Coronary artery (tissue), 2 donors: ENCODE measurements around the gene DCLRE1B.

Source experiments
- DNase-seq: peaks from one replicate; pipeline ENCODE4 v3.0.0-alpha.2; 2017; ENCODE audit warnings: low spot score
- H3K27ac ChIP-seq, 2 donors: fragments of 200-600 bp; sonication (generic); one replicate each; pipeline ENCODE4 v1.5.1; 2016 to 2019
- H3K4me3 ChIP-seq: fragments of 200-600 bp; sonication (generic); 2 replicates; pipeline ENCODE4 v1.5.1; 2016; ENCODE audit warnings: mild to moderate bottlenecking, moderate library complexity
- CTCF ChIP-seq: fragments of 200-600 bp; sonication (generic); IDR thresholded peaks from one replicate; pipeline ENCODE4 v1.5.1; 2019; ENCODE audit warnings: antibody characterized with exemption

The DCLRE1B gene

GRCh38 chr1:113886417-113887401, 18.4 kb upstream of the DCLRE1B start:
- H3K4me3 ChIP-seq: no peak overlapping the region
- DNase-seq: no peak
- TF ChIP-seq CTCF: no peak
- no peak overlapping the region for H3K27ac ChIP-seq

GRCh38 chr1:113887402-113888175, 17.5 kb upstream of the DCLRE1B start, which contains the start of gene BCL2L15:
BCL2L15 (minus strand) TSS chr1:113887581; CDS start chr1:113887375, 206 bp downstream.
- H3K4me3 ChIP-seq: no peak within 1 kb of the TSS
- TF ChIP-seq CTCF: no peak
- DNase-seq: no peak
- no peak within 1 kb of the TSS for H3K27ac ChIP-seq

- TF ChIP-seq CTCF: no peak
- H3K4me3 ChIP-seq: no peak overlapping the region
- no peak for DNase-seq
- H3K27ac ChIP-seq: no peak overlapping the region
Observed at GRCh38 chr1:113890816-113891215, 14.3 kb upstream of the DCLRE1B start.

GRCh38 chr1:113891631-113892220, 13.4 kb upstream of the DCLRE1B start:
- no peak for DNase-seq
- Histone ChIP-seq H3K27ac (no peak overlapping the region), H3K4me3 (no peak overlapping the region)
- no peak for TF ChIP-seq CTCF

- no peak overlapping the region for H3K4me3 ChIP-seq
- H3K27ac ChIP-seq: no peak overlapping the region
- no peak for DNase-seq
- no peak for TF ChIP-seq CTCF
Observed at GRCh38 chr1:113893267-113893666, 11.9 kb upstream of the DCLRE1B start.

GRCh38 chr1:113895098-113895497, 10.0 kb upstream of the DCLRE1B start:
- no peak for TF ChIP-seq CTCF

More at GRCh38 chr1:113895098-113895497, 10.0 kb upstream of the DCLRE1B start:
- H3K4me3 ChIP-seq: no peak overlapping the region
- H3K27ac ChIP-seq: no peak overlapping the region
- no peak for DNase-seq
